ENCODE data around the gene RANBP17.

DNA sequence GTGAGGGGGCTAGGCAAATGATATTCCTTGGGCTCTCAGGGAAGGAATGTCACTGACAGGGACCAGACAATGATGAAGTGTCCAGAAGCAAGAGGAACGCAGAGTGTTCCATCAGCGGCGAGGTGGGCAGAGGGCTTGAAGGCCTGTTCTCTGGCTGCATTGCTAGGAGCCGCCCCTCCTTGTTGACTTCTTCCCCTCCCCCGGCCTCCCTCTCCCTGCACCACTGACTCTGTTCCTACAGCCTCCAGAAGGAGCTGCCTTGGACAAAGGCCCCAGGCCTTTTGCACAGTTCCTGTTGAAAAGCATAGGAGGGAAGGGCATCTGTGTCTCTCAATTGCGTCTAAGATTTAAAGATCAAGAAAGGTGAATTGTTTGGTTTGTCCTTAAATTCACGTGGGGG lies 459.6 kb downstream of the RANBP17 start:
- no peak for TF ChIP-seq EP300 (IDR thresholded peaks at IDR 0.05)
- no peak for TF ChIP-seq CTCF (IDR thresholded peaks at IDR 0.05)
- no peak for TF ChIP-seq POLR2A (IDR thresholded peaks at IDR 0.05)
